Kidney epithelial cell (primary cell): ENCODE results near the gene MIOX. TPM values are rescaled to one million over a fixed set of nuclear protein-coding genes. Genes with fewer than 3 reads are reported as not detected.

Experiments used
- DNase-seq: peaks from one replicate; pipeline ENCODE4 v3.0.0-alpha.2; 2010; ENCODE audit warnings: low read depth
- H3K27me3 ChIP-seq: 2 replicates; pipeline ENCODE4 v1.6.0; 2011; ENCODE audit warnings: low read length; ENCODE audit not compliant: control insufficient read depth, insufficient read depth
- H3K36me3 ChIP-seq: 2 replicates; pipeline ENCODE4 v1.5.1; 2011; ENCODE audit warnings: low read length; ENCODE audit not compliant: control insufficient read depth, insufficient read depth
- H3K4me3 ChIP-seq: 2 replicates; pipeline ENCODE4 v1.5.1; 2011; ENCODE audit warnings: low read depth, mild to moderate bottlenecking, control low read depth, low read length
- CTCF ChIP-seq: IDR thresholded peaks from 2 replicates; pipeline ENCODE4 v1.5.1; 2011; ENCODE audit warnings: mild to moderate bottlenecking, moderate library complexity, low read length, control low read depth, inconsistent platforms; ENCODE audit not compliant: insufficient read depth, poor library complexity, severe bottlenecking
- total RNA-seq: library from RNA; depleted of rRNA; stranded (reverse); fragments of >200 nt; gene quantifications from 2 replicates; pipeline ENCODE4 v1.2.3, GENCODE V29; 2015

Gene MIOX
- total RNA-seq, 1 donor from 2014 or later: 1.8 TPM

- Histone ChIP-seq H3K27me3 (peaks cover 10% of the 10 kb centered on the region), H3K4me3 (peak overlapping the region; percentile 53), H3K36me3 (peaks cover 4% of the 10 kb centered on the region)
- no peak for DNase-seq
- TF ChIP-seq CTCF: no peak
These were observed 39.6 kb downstream of the MIOX start for GRCh38 chr22:50526108-50526833.

- no peak for TF ChIP-seq CTCF
- Histone ChIP-seq H3K27me3 (peaks cover 15% of the 10 kb centered on the region), H3K4me3 (peak overlapping the region; percentile 53), H3K36me3 (peaks cover 4% of the 10 kb centered on the region)
- DNase-seq: no peak
These were observed 40.5 kb downstream of the MIOX start for GRCh38 chr22:50526834-50527801.

GRCh38 chr22:50527921-50528681 lies 41.4 kb downstream of the MIOX start:
- DNase-seq: no peak
- no peak for TF ChIP-seq CTCF
- H3K27me3 ChIP-seq: peaks cover 15% of the 10 kb centered on the region
- H3K36me3 ChIP-seq: peaks cover 2% of the 10 kb centered on the region
- H3K4me3 ChIP-seq: no peak overlapping the region

- no peak for DNase-seq
- no peak for TF ChIP-seq CTCF
- Histone ChIP-seq H3K27me3 (peaks cover 15% of the 10 kb centered on the region), H3K36me3 (no peaks in the 10 kb centered on the region), H3K4me3 (no peak overlapping the region)
These were observed 42.2 kb downstream of the MIOX start for GRCh38 chr22:50528682-50529415.

GRCh38 chr22:50529416-50529896 lies 42.8 kb downstream of the MIOX start:
- H3K4me3 ChIP-seq: peak overlapping the region; percentile 22

More at GRCh38 chr22:50529416-50529896, 42.8 kb downstream of the MIOX start:
- H3K27me3 ChIP-seq: peaks cover 15% of the 10 kb centered on the region
- no peak for TF ChIP-seq CTCF
- no peak for DNase-seq
- H3K36me3 ChIP-seq: no peaks in the 10 kb centered on the region
